ENCODE data around the gene ULK2. TPM values are rescaled to one million over a fixed set of nuclear protein-coding genes. Genes with fewer than 3 reads are reported as not detected.

Gene ULK2
- total RNA-seq, 1 experiment from 2014 or later = 5.1 TPM

- no peaks in the 10 kb centered on the region for H3K4me1 Mint-ChIP-seq
- DNase-seq (ENCODE audit: low spot score) = no peak
- H3K27ac Mint-ChIP-seq = no peak overlapping the region
- no peaks in the 10 kb centered on the region; the same call in 1 of the 2 replicates for H3K27me3 Mint-ChIP-seq (ENCODE audit: low read depth)
- no peaks in the 10 kb centered on the region for H3K36me3 Mint-ChIP-seq
- 0 out of 2 replicates have a peak, but pooled peaks cover 3% of the 10 kb centered on the region for H3K9me3 Mint-ChIP-seq
- H3K4me3 Mint-ChIP-seq = no peak overlapping the region
- TF ChIP-seq MXD4 (CRISPR knock-in tag; IDR thresholded peaks at IDR 0.05; ENCODE audit: borderline replicate concordance) = no peak
- TF ChIP-seq ZMAT4 (CRISPR knock-in tag; IDR thresholded peaks at IDR 0.05) = no peak
- no peak for TF ChIP-seq ZNF121 (CRISPR knock-in tag; IDR thresholded peaks at IDR 0.05)
- no peak for TF ChIP-seq OVOL2 (CRISPR knock-in tag; IDR thresholded peaks at IDR 0.05; ENCODE audit: borderline replicate concordance)
- no peak for TF ChIP-seq GRHL2 (CRISPR knock-in tag; IDR thresholded peaks at IDR 0.05; ENCODE audit: insufficient replicate concordance, severe bottlenecking)
- TF ChIP-seq ATF3 (CRISPR knock-in tag; conservative IDR thresholded peaks at IDR 0.05) = no peak
- TF ChIP-seq AR (CRISPR knock-in tag; IDR thresholded peaks at IDR 0.05) = no peak
- no peak for TF ChIP-seq JUN (CRISPR knock-in tag; IDR thresholded peaks at IDR 0.05)
- TF ChIP-seq MAX (CRISPR knock-in tag; IDR thresholded peaks at IDR 0.05) = no peak
- no peak for TF ChIP-seq ETV6 (CRISPR knock-in tag; IDR thresholded peaks at IDR 0.05)
- TF ChIP-seq ZNF423 (CRISPR knock-in tag; IDR thresholded peaks at IDR 0.05) = no peak
- no peak for TF ChIP-seq CDX4 (CRISPR knock-in tag; IDR thresholded peaks at IDR 0.05; ENCODE audit: borderline replicate concordance)
- no peak for TF ChIP-seq CTCF (IDR thresholded peaks at IDR 0.05)
- ATAC-seq = no peak
- ChIA-PET CTCF (no interaction called here), POLR2A (no interaction called here)
Observed at GRCh38 chr17:19876529-19877161, 8.9 kb upstream of the ULK2 start.

- POLR2A ChIA-PET = no interaction called here
- Mint-ChIP-seq H3K9me3 (0 out of 2 replicates have a peak, but pooled peaks cover 3% of the 10 kb centered on the region), H3K27me3 (ENCODE audit: low read depth) (peaks cover 14% of the 10 kb centered on the region), H3K4me1 (no peaks in the 10 kb centered on the region), H3K36me3 (no peaks in the 10 kb centered on the region), H3K4me3 (no peak overlapping the region), H3K27ac (no peak overlapping the region)
- CTCF ChIA-PET = no interaction called here
- DNase-seq (ENCODE audit: low spot score) (no peak), ATAC-seq (no peak)
- TF ChIP-seq CBFB (CRISPR knock-in tag; IDR thresholded peaks at IDR 0.05; ENCODE audit: low read depth) = no peak
- no peak for TF ChIP-seq NR1H2 (CRISPR knock-in tag; IDR thresholded peaks at IDR 0.05)
- no peak for TF ChIP-seq CREM (CRISPR knock-in tag; IDR thresholded peaks at IDR 0.05)
- TF ChIP-seq ZNF317 (CRISPR knock-in tag; IDR thresholded peaks at IDR 0.05; ENCODE audit: borderline replicate concordance, low read depth) = no peak
- TF ChIP-seq HMGXB4 (CRISPR knock-in tag; IDR thresholded peaks at IDR 0.05) = no peak
- TF ChIP-seq SMAD4 (CRISPR knock-in tag; IDR thresholded peaks at IDR 0.05) = no peak
- TF ChIP-seq FOXK1 (CRISPR knock-in tag; IDR thresholded peaks at IDR 0.05) = no peak
- no peak for TF ChIP-seq E2F4 (CRISPR knock-in tag; IDR thresholded peaks at IDR 0.05; ENCODE audit: borderline replicate concordance, low read depth)
Observed at GRCh38 chr17:19874256-19874655, 6.5 kb upstream of the ULK2 start.
